Adipose tissue (tissue), 3 donors: ENCODE data around the gene FOS. TPM values are rescaled to one million over a fixed set of nuclear protein-coding genes. Genes with fewer than 3 reads are reported as not detected.
"Not testable (repeated sequence)": the region's sequence is repeated elsewhere in the genome, so short reads cannot be mapped to it uniquely, and the experiment has no call there.

Source experiments
- H3K27ac ChIP-seq: one replicate; pipeline ENCODE4 v1.5.1; 2013; ENCODE audit warnings: low read depth, low read length
- WGBS, 3 donors: extraction: QIAGEN DNeasy Blood & Tissue Kit; methylation state at CpG; one replicate each; pipeline ENCODE4 v1.1.7; 2013; 5-methylcytosine and 5-hydroxymethylcytosine counted together
- polyA plus RNA-seq, 3 donors: library from polyadenylated mRNA; stranded (reverse); fragments of 200-250 nt; gene quantifications; one replicate each; pipeline ENCODE4 v1.2.3, GENCODE V29; 2013
- donor health status: healthy with polysubstance abuse.
- donor health status: Bipolar disorder and iron deficiency.
- donor health status: healthy.

FOS gene
- polyA plus RNA-seq: 1,000 to 10,000 TPM in 2 of 3 donors, 100 to 1,000 TPM in 1; 170 to 1,921 (median 1,284) TPM

- H3K27ac ChIP-seq: peak within 1 kb of the TSS; percentile 97
- WGBS, 3 donors: 0 to 1% (median 1%) methylated on average over 67 to 69 of the region's 69 CpGs
These were observed at the start of gene FOS for GRCh38 chr14:75278422-75279152. TSS of gene FOS (plus strand) at chr14:75278828. CDS start at chr14:75278983, 155 bp downstream.

- H3K27ac ChIP-seq: no peak overlapping the region
- 57 to 88% (median 86%) methylated on average over 4 of the region's 4 CpGs for WGBS, 3 donors
These were observed 48.9 kb upstream of the FOS start for GRCh38 chr14:75229661-75230139.

- 50 to 76% (median 57%) methylated on average over 6 of the region's 6 CpGs for WGBS, 3 donors
- H3K27ac ChIP-seq: no peak overlapping the region
These were observed 48.4 kb upstream of the FOS start for GRCh38 chr14:75230140-75230792.

GRCh38 chr14:75231320-75231719 is 47.3 kb upstream of the FOS start:
- 60 to 91% (median 88%) methylated on average over 2 of the region's 2 CpGs for WGBS, 3 donors
- H3K27ac ChIP-seq: no peak overlapping the region

DNA sequence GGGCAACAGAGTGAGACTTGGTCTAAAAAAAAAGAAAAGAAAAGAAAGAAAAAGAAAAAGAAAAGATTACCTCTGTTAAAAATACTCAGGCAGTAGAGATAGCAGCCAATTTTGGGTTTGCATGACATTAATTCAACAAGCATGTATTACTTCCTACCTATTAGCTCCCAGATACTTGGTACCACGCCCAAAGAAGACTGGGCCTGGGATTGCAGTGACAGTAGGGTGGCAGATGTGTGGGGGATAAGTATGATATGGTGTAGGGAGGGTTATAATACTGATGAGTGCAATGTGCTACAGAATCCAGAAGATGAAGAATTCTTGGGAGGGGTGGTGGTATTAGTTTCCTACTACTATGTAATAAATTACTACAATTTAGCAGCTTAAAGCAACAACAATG is 46.4 kb upstream of the FOS start:
- 94 to 100% (median 100%) methylated on average over 1 of the region's 1 CpG for WGBS, 3 donors
- no peak overlapping the region for H3K27ac ChIP-seq

GRCh38 chr14:75232597-75232996 is 46.0 kb upstream of the FOS start:
- 76 to 88% (median 86%) methylated on average over 2 of the region's 2 CpGs for WGBS, 3 donors
- no peak overlapping the region for H3K27ac ChIP-seq

DNA sequence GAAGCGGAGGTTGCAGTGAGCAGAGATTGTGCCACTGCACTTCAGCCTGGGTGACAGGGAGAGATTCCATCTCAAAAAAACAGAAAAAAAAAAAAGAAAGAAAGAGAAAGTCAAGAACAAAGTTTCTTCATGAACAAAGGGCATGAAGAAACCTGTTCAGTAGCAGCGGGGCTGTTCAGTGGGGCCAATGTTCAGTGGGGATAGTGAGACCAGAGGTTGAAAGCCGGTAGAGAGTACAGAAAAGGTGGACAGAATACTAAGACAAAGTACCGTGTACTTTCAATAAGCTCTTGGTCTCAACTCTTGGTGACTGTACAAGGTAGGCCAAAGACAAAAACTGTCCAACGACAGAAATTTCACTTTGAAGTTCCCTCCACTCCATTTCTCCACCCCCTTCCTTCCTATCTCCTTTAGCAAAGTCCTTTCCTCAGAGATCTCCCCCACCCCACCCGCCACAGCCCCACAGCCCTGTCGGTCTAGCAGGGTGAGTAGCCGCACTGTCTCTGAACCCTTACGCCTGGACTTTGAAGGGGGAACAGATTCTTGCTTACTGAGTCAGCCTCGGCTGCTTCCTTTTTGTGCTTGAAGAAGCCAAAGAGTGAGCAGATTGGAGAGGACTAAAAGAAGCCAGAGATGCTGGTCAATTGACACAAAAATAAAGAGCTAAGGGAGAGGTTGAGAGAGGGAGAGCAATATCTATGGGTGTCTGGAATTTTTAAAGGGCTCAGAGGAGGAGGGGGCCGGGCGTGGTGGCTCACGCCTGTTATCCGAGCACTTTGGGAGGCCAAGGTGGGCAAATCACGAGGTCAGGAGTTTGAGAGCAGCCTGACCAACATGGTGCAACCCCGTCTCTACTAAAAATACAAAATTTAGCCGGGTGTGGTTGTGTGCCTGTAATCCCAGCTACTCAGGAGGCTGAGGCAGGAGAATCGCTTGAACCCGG is 44.2 kb upstream of the FOS start:
- no peak overlapping the region for H3K27ac ChIP-seq
- WGBS, 3 donors: 66 to 88% (median 66%) methylated on average over 19 of the region's 19 CpGs

DNA sequence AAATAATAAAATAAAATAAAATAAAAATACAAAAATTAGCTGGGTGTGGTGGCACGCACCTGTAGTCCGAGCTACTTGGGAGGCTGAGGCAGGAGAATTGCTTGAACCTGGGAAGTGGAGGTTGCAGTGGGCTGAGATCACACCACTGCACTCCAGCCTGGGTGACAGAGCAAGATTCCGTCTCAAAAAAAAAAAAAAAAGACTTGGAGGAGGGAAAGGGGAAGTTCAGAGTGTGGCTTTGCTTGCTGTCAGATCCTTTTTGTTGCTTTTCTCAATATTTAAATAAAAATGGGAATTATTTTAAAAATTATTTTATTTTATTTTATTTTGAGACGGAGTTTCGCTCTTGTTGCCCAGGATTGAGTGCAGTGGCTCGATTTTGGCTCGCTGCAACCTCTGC is 43.4 kb upstream of the FOS start:
- not testable (repeated sequence) for H3K27ac ChIP-seq
- 82 to 90% (median 89%) methylated on average over 7 of the region's 7 CpGs for WGBS, 3 donors

GRCh38 chr14:75236467-75236866 is 42.2 kb upstream of the FOS start:
- WGBS, 3 donors: 91 to 95% (median 92%) methylated on average over 6 of the region's 6 CpGs
- no peak overlapping the region for H3K27ac ChIP-seq

DNA sequence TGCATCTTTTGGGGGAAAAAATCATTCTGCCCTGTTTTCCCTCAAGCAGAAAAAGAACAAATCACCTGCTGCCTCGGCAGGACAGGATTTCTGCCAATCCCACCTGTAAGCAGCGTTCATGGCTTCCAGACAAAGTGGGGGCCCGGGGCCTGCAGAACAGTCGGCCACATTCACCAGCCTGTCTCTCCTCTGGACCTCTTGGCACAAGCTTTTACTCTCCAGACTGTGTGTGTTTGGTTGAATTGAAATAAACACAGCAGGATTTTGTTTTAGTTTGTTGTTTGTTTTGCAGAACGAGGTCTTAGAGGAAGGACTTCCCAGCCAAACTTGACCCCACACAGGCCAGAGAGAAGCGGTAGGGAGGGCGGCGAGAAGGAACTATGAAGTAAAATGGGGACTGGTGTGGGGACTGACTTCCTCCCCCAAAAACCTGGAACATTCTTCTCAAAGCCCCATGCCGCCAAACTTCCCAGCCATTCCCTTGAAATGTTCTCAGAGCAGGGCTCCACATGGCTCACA is 41.7 kb upstream of the FOS start:
- 64 to 65% (median 65%) methylated on average over 9 of the region's 9 CpGs for WGBS, 3 donors
- H3K27ac ChIP-seq: no peak overlapping the region

DNA sequence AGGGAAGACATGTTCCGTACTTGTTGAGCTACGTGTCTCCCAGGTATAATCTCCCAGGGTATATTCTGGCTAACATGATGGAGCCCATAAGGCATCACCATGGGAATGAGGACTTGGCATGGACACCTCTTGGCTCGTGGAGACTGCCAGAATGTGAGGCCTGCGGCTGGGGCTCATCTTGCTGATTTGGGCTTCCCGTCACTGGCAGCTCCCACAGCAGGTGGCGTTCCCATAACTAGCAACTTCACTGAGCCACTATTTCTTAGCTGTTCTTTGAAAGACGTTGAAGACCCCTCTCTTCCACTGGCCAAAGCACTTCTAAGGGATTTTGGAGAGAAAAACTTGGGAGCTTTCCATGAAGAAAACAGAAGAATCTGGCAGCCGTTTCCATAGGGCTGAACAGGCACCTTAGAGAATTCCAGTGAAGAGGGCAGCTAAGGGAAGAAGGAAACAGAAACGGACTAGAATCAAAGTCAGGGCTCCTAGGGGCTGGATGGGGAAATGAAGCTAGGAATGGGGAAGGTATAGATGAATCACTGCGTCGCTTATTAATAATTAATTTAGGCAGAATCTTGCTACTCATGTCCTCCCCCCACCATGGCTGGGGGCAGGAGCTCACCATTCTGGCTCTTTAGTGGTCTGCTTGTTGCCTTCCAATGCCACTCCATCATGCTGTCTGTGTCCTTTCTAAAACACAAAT is 39.7 kb upstream of the FOS start:
- H3K27ac ChIP-seq: no peak overlapping the region
- WGBS, 3 donors: 66 to 73% (median 73%) methylated on average over 11 of the region's 11 CpGs

DNA sequence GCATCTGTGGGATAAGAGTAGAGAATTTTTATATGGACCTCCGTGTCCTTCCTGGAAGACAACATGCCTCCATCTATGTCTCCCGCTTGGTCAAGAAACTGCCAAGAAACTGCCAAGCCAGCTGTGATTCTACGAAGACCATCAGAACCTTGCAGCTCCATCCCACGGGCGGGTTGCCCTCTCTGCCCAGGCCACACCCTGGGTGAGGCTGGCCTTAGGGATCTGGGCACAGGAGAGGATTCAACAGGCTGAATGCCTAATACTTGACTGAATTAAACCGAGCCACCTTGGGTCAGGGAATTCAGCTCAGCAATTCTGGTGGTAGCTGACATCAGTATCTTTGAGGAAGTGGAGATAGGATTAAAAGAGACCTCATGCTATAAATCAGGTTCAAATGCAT is 37.8 kb upstream of the FOS start:
- H3K27ac ChIP-seq: no peak overlapping the region
- 94 to 97% (median 95%) methylated on average over 6 of the region's 6 CpGs for WGBS, 3 donors

GRCh38 chr14:75242546-75243273 is 35.9 kb upstream of the FOS start:
- whole genome bisulfite sequencing, 3 donors: 56 to 72% (median 63%) methylated on average over 12 of the region's 12 CpGs
- H3K27ac ChIP-seq: no peak overlapping the region

DNA sequence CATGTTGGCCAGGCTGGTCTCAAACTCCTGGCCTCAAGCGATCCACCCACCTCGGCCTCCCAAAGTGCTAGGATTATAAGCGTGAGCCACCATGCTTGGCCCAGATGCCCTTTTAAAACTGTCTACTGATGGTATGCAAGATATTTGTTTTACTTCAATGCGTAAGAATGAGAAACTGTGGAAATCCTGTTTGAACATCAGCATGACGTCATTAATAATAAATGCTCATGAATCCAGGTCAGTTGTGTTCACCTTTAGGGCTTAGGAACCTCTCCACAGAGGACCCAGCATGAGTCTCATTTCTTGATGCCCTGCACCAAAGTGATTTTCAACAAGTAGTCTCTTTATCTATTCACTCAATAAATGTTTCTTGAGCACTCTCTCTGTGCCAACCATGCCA is 34.5 kb upstream of the FOS start:
- H3K27ac ChIP-seq: no peak overlapping the region
- WGBS, 3 donors: 90 to 92% (median 92%) methylated on average over 5 of the region's 5 CpGs

- WGBS, 3 donors: 88 to 93% (median 89%) methylated on average over 7 of the region's 7 CpGs
- H3K27ac ChIP-seq: no peak overlapping the region
These were observed 31.9 kb upstream of the FOS start for GRCh38 chr14:75246546-75247285.

DNA sequence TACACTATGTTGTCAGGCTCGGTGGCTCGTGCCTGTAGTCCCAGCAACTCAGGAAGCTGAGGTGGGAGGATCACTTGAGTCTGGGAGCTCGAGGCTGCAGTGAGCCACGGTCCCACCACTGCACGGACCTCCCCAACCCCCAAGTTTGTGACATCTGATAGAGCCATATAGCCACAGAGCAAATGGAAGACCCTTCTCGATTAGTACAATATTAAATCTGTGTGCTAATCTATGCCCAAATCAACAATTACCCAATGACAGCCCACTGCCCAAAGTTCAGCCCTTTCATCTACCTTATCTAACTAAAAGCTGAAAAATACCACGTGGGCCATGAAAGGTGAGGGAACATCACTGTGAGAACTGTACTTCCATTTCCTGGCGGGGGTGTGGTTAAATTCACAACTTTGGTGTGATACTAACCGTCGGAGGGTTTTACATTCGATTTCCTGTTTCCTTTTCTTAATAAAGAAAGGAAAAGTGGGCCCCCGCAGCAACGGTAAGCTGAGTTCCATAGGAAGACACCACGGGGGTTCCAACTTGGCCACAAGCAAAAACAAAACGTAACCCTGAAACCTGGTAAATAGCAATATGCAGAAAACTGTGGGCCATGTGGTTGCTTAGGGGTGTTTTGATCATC is 31.2 kb upstream of the FOS start:
- WGBS, 3 donors: 36 to 68% (median 48%) methylated on average over 15 of the region's 15 CpGs
- no peak overlapping the region for H3K27ac ChIP-seq
